Panc1 (cell line): ENCODE measurements around the gene ALDH3A1. TPM values are rescaled to one million over a fixed set of nuclear protein-coding genes. Genes with fewer than 3 reads are reported as not detected.

Experiments used
- ATAC-seq: fragments of 200-7000 bp; cut with Tn5 transposase; 2 replicates; pipeline ENCODE4 v1.9.1; 2020; ENCODE audit warnings: mild to moderate bottlenecking, moderate library complexity
- BruUV-seq: library from RNA; stranded (reverse); fragments of 400-500 nt; replicated peaks from 2 replicates; lab custom pipeline; 2021; lab: Mats Ljungman, UMichigan
- CTCF ChIA-PET: fragments of 300-600 bp; sonication (Branson Sonifier 250); formaldehyde crosslinking; loops from one replicate; lab custom pipeline; 2022; ENCODE audit warnings: antibody characterized with exemption; lab: Charles Lee
- POLR2A ChIA-PET: fragments of 300-600 bp; sonication (Branson Sonifier 250); formaldehyde crosslinking; loops from one replicate; lab custom pipeline; 2022; ENCODE audit warnings: antibody characterized with exemption; lab: Charles Lee
- DNase-seq: peaks from one replicate; pipeline ENCODE4 v3.0.0-alpha.2; 2010; ENCODE audit warnings: low read depth, low spot score
- H3K27ac ChIP-seq: 2 replicates; pipeline ENCODE4 v1.5.1; 2011; ENCODE audit warnings: mild to moderate bottlenecking, low read length, inconsistent platforms
- H3K27me3 ChIP-seq: fragments of 200-500 bp; sonication (Bioruptor generic); 2 replicates; pipeline ENCODE4 v1.6.0; 2014; ENCODE audit warnings: low read length, inconsistent platforms; ENCODE audit not compliant: control insufficient read depth, insufficient read depth
- H3K36me3 ChIP-seq: fragments of 200-500 bp; sonication (Bioruptor generic); 2 replicates; pipeline ENCODE4 v1.5.1; 2014; ENCODE audit warnings: inconsistent platforms, mild to moderate bottlenecking, low read length, moderate library complexity; ENCODE audit not compliant: control insufficient read depth, insufficient read depth
- H3K4me1 ChIP-seq: 2 replicates; pipeline ENCODE4 v1.5.1; 2011; ENCODE audit warnings: inconsistent platforms, mild to moderate bottlenecking, low read length, moderate library complexity; ENCODE audit not compliant: control insufficient read depth, insufficient read depth
- H3K4me3 ChIP-seq, 2 experiments: 2 replicates each; pipeline ENCODE4 v1.5.1; 2011 to 2012; ENCODE audit warnings: low read depth in 2 of 2, low read length in 2 of 2, mild to moderate bottlenecking in 2 of 2, inconsistent platforms in 1 of 2, moderate library complexity in 1 of 2
- H3K9me3 ChIP-seq: fragments of 200-500 bp; sonication (Bioruptor generic); 2 replicates; pipeline ENCODE4 v1.5.1; 2014; ENCODE audit warnings: low read depth, mild to moderate bottlenecking, inconsistent platforms, low read length, moderate library complexity; ENCODE audit not compliant: control insufficient read depth, insufficient read depth
- CTCF ChIP-seq: fragments of 450-650 bp; IDR thresholded peaks from 2 replicates; pipeline ENCODE4 v1.5.1; 2017; ENCODE audit warnings: mild to moderate bottlenecking
- POLR2AphosphoS5 ChIP-seq: IDR thresholded peaks from 2 replicates; pipeline ENCODE4 v1.6.1; 2012; ENCODE audit warnings: mild to moderate bottlenecking, low read depth, low read length, moderate library complexity
- REST ChIP-seq, 2 experiments: IDR thresholded peaks; 2 replicates each; pipeline ENCODE4 v1.6.1; 2011 to 2012; ENCODE audit warnings: low read depth in 2 of 2, control low read depth in 1 of 2, low read length in 1 of 2, mild to moderate bottlenecking in 1 of 2, moderate library complexity in 1 of 2; ENCODE audit not compliant: insufficient read depth in 1 of 2
- SIN3A ChIP-seq: IDR thresholded peaks from 2 replicates; pipeline ENCODE4 v1.6.1; 2012; ENCODE audit warnings: low read depth, mild to moderate bottlenecking, low read length, moderate library complexity, borderline replicate concordance; ENCODE audit not compliant: insufficient read depth
- TCF7L2 ChIP-seq: IDR thresholded peaks from 2 replicates; pipeline ENCODE4 v1.6.1; 2011; ENCODE audit warnings: mild to moderate bottlenecking, low read depth, low read length, inconsistent platforms
- in situ Hi-C: cut with HindIII; loops from 2 replicates; pipeline ENCODE4 v1.10.0; 2016; ENCODE audit warnings: low sequenced_read_pairs, low pct_unique_long_range_greater_than_20kb
- intact Hi-C: fragments of 100-400 bp; cut with micrococcal nuclease; formaldehyde crosslinking; loops from one replicate; pipeline ENCODE4 v1.10.0; 2022; ENCODE audit not compliant: unreplicated experiment
- total RNA-seq: library from RNA; stranded (reverse); gene quantifications from one replicate; pipeline ENCODE4 v1.2.1, GENCODE V29; 2021; ENCODE audit not compliant: unreplicated experiment

ALDH3A1 gene
- total RNA-seq, 1 experiment from 2014 or later, result 0.21 TPM

GRCh38 chr17:19762515-19762961, 14.4 kb upstream of the ALDH3A1 start:
- no peak for DNase-seq
- in situ Hi-C loops, result no loop called here
- H3K4me3 ChIP-seq, result no peak overlapping the region

GRCh38 chr17:19760746-19761145, 12.6 kb upstream of the ALDH3A1 start:
- DNase-seq (no peak), ATAC-seq (no peak)
- intact Hi-C loops (no loop called here), in situ Hi-C loops (no loop called here)
- POLR2A ChIA-PET, result no interaction called here
- CTCF ChIA-PET, result interaction anchor here (0.5 to 0.8 kb wide), 2 partner anchors 106 to 170 kb away, joined by 3 to 4 read pairs; no protein-coding TSS in a partner anchor
- BruUV-seq, result no TSS peak
- Histone ChIP-seq H3K4me1 (no peaks in the 10 kb centered on the region), H3K27me3 (no peaks in the 10 kb centered on the region), H3K4me3 (no peak overlapping the region), H3K9me3 (no peaks in the 10 kb centered on the region), H3K27ac (no peak overlapping the region), H3K36me3 (no peaks in the 10 kb centered on the region)
- TF ChIP-seq TCF7L2 (no peak), SIN3A (no peak), CTCF (no peak), REST (IDR thresholded peaks at IDR 0.05; ENCODE audit: insufficient read depth in 1 of 2, low read depth in 2 of 2, low read length in 1 of 2) (no peak), POLR2AphosphoS5 (no peak)

More at GRCh38 chr17:19762515-19762961, 14.4 kb upstream of the ALDH3A1 start:
- Histone ChIP-seq H3K4me1 (peaks cover 6% of the 10 kb centered on the region; the same call in 1 of the 2 replicates), H3K27me3 (no peaks in the 10 kb centered on the region), H3K36me3 (no peaks in the 10 kb centered on the region), H3K27ac (no peak overlapping the region), H3K9me3 (no peaks in the 10 kb centered on the region)
- peak; percentile 73 for TF ChIP-seq CTCF
- TF ChIP-seq REST (IDR thresholded peaks at IDR 0.05; ENCODE audit: insufficient read depth in 1 of 2, low read depth in 2 of 2, low read length in 1 of 2), result no peak
- CTCF ChIA-PET, result interaction anchor here (0.5 to 1.6 kb wide), 3 partner anchors 9 to 246 kb away, joined by 7 to 16 read pairs (median 14); no protein-coding TSS in a partner anchor
- no TSS peak for BruUV-seq
- POLR2A ChIA-PET, result no interaction called here
- 0 out of 2 replicates have a peak, but pooled peaks have one; percentile 46 for ATAC-seq
- intact Hi-C loops, result no loop called here
